NCI-H1436 treated with DMSO at 0.1 percent for 48 hours (cell line): Measurements from ENCODE around the gene EIF5AL1.

ENCODE experiments used
- DNase-seq: peaks from one replicate; lab custom pipeline; 2025; lab: John Stamatoyannopoulos, UW

Gene EIF5AL1

DNA sequence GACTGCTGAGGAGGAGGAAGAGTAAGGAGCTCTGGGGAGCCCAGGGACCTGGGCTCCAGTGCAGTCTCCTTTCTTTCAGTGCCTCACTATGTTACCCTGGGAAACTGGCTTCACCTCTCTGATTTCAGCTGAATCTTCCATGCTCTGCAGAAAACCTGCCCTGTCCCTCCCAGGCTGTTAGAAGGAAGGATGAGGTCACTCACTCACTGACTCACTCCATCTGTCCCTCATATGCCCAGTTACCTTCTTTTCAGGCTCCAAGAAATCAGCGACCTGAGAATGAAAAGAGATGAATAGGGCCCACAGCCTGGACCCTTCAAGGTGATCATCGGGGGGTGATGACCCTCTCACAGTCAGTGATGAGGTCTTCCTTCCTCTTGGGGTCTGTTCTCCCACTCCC is 47.4 kb downstream of the EIF5AL1 start:
- no peak for DNase-seq

DNA sequence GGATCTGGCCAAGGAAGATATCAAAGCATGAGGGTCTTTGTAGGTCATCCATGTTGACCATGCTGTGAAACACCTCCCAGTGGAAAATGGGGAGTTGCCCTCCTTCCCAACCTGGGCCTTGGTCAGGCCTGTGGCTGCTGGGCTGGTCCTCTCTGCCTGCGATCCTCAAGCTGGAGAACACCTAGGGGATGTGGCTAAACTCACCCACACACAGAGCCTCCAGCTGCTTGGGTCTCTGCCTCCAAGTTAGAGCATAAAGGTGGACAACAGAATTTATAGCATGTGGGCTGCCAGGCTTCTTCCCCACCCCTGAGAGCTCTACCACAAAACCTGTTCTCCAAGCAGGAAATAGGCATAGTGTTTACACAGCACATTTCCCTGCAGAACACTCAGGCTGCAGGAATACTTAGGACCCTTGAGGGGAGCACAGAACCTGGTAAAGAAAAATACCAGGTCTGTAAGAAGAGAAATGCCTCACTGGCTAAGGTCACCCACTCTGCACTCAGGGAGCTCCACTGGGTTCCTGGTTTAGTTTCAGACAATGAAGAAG is 47.9 kb downstream of the EIF5AL1 start, which contains the start of gene SFTPA2:
TSS of gene SFTPA2 (minus strand) at position 248 of the 550 bp plus-strand sequence. CDS start 924 bp downstream, outside the sequence.
- no peak for DNase-seq

DNA sequence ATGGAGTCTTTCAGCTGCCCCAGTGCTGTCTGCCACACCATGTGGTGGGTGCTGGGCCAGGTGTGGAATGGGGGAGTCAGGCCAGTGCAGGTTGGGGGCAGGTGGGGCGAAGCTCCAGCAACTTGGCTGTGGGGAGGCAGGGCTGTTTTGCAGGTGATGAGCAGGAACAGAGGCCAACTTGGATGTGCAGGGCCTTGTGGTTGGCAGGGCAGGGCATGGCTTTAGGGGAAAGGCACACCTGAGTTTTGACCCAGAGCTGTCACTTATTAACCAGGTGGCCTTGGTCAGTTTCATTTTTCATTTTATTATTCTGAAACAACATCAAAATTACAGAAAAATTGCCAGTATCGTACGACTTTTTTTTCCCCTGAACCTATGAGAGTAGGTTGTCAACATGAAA is 48.9 kb downstream of the EIF5AL1 start:
- no peak for DNase-seq

DNA sequence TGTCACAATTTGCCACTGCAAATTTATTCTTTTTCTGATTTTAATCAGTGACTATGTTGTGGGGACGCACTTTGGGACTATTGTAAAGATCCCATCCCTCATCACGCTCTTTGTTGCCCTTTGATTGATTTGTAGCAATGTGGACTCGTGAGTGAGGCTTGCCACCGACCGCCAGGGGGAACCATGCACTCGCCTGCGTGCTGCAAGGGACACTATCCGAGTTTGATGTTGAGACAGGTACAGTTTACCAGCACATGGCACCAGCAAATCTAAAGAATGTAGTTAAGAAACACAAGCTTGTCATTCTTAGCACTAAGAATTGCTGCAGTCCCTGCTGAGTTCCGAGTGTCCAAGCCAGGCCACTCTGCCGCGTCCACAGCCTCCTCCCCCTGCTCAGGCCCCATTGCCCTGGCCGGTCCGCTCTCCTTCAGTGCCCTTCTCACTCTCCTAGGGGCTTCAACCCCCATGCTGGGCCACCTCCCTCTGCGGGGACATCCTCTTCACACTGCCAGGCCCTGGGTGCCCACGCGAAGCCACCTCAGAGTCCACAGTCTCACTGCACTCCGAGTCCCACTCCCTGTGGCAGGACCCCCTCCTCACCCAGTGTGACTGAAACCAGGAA is 49.9 kb downstream of the EIF5AL1 start:
- no peak for DNase-seq

DNA sequence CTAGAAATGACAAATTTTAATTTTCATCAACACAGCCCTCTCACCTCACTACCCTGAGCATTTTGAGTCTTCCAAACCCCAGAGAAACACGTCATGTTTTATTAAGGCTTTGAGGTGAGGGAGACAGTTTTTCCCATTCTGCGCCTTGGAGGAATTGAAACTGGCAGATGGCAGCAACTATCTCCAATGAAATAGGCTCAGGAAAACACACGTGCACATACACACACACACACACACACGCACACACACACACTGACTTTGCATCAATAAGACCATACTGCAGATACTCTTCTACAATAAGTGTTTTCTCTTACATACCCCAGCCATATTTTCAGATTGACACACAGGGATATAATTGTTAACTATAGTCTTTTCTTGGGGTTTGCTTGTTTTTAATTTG is 51.1 kb downstream of the EIF5AL1 start:
- DNase-seq = no peak
